ENCODE measurements around the gene ZEB2. TPM values are rescaled to one million over a fixed set of nuclear protein-coding genes. Genes with fewer than 3 reads are reported as not detected.

ZEB2 gene
- total and polyA plus RNA-seq, 5 donors: 40.2 to 147 (median 135) TPM

- Histone ChIP-seq H3K9me3 (ENCODE audit: control insufficient read depth, low read length) (no peaks in the 10 kb centered on the region), H3K27me3 (ENCODE audit: control insufficient read depth, insufficient read depth) (no peaks in the 10 kb centered on the region), H3K4me1 (ENCODE audit: control insufficient read depth, insufficient read depth, low read length) (peaks cover 12% of the 10 kb centered on the region), H3K27ac (ENCODE audit: low read length) (no peak overlapping the region), H3K4me3 (ENCODE audit: low read length) (no peak overlapping the region)
- 56% methylated on average over 3 of the region's 3 CpGs for WGBS
- DNase-seq (no peak), ATAC-seq (no peak)
- intact Hi-C loops (cut with DNase I): no loop called here
Measured at GRCh38 chr2:144470816-144471215, 49.1 kb downstream of the ZEB2 start.

GRCh38 chr2:144470334-144470733 is 49.6 kb downstream of the ZEB2 start:
- Histone ChIP-seq H3K9me3 (ENCODE audit: control insufficient read depth, low read length) (no peaks in the 10 kb centered on the region), H3K27me3 (ENCODE audit: control insufficient read depth, insufficient read depth) (no peaks in the 10 kb centered on the region), H3K4me3 (ENCODE audit: low read length) (no peak overlapping the region), H3K27ac (ENCODE audit: low read length) (no peak overlapping the region), H3K4me1 (ENCODE audit: control insufficient read depth, insufficient read depth, low read length) (peaks cover 14% of the 10 kb centered on the region)
- no peak for DNase-seq
- no peak for ATAC-seq
- intact Hi-C loops (cut with DNase I): no loop called here
- WGBS: 46% methylated on average over 1 of the region's 1 CpG

- no peaks in the 10 kb centered on the region for H3K27me3 ChIP-seq (ENCODE audit: control insufficient read depth, insufficient read depth)
- WGBS: 49% methylated on average over 2 of the region's 2 CpGs
- H3K9me3 ChIP-seq (ENCODE audit: control insufficient read depth, low read length): no peaks in the 10 kb centered on the region
- H3K4me3 ChIP-seq (ENCODE audit: low read length): no peak overlapping the region
- H3K4me1 ChIP-seq (ENCODE audit: control insufficient read depth, insufficient read depth, low read length): peaks cover 16% of the 10 kb centered on the region
- no peak overlapping the region for H3K27ac ChIP-seq (ENCODE audit: low read length)
- intact Hi-C loops (cut with DNase I): loop anchor here in 3 of 4 donors (5.0 to 10.0 kb wide), 2 partner anchors 33 to 45 kb away; no protein-coding TSS in a partner anchor
- DNase-seq (no peak), ATAC-seq (no peak)
Measured at GRCh38 chr2:144469798-144470197, 50.1 kb downstream of the ZEB2 start.

- no peak for DNase-seq
- peak; percentile 11 to 30 for ATAC-seq
- Histone ChIP-seq H3K4me1 (ENCODE audit: control insufficient read depth, insufficient read depth, low read length) (peaks cover 15% of the 10 kb centered on the region), H3K27me3 (ENCODE audit: control insufficient read depth, insufficient read depth) (no peaks in the 10 kb centered on the region), H3K9me3 (ENCODE audit: control insufficient read depth, low read length) (no peaks in the 10 kb centered on the region), H3K4me3 (ENCODE audit: low read length) (no peak overlapping the region), H3K27ac (ENCODE audit: low read length) (peak overlapping the region; percentile 24)
- WGBS: 44% methylated on average over 4 of the region's 4 CpGs
- intact Hi-C loops (cut with DNase I): loop anchor here in 3 of 4 donors (5.0 to 10.0 kb wide), 2 partner anchors 33 to 46 kb away; no protein-coding TSS in a partner anchor
Measured at GRCh38 chr2:144468823-144469595, 50.9 kb downstream of the ZEB2 start.

- intact Hi-C loops (cut with DNase I): loop anchor here in 3 of 4 donors (5.0 to 10.0 kb wide), 2 partner anchors 35 to 47 kb away; no protein-coding TSS in a partner anchor
- ATAC-seq (no peak), DNase-seq (no peak)
- Histone ChIP-seq H3K4me1 (ENCODE audit: control insufficient read depth, insufficient read depth, low read length) (peaks cover 8% of the 10 kb centered on the region), H3K4me3 (ENCODE audit: low read length) (no peak overlapping the region), H3K9me3 (ENCODE audit: control insufficient read depth, low read length) (no peaks in the 10 kb centered on the region), H3K27ac (ENCODE audit: low read length) (peak overlapping the region; percentile 29), H3K27me3 (ENCODE audit: control insufficient read depth, insufficient read depth) (no peaks in the 10 kb centered on the region)
- whole genome bisulfite sequencing: 67% methylated on average over 4 of the region's 4 CpGs
Measured at GRCh38 chr2:144467502-144468137, 52.3 kb downstream of the ZEB2 start.

- WGBS: 73% methylated on average over 10 of the region's 10 CpGs
- no peaks in the 10 kb centered on the region for H3K27me3 ChIP-seq (ENCODE audit: control insufficient read depth, insufficient read depth)
- DNase-seq (no peak), ATAC-seq (no peak)
- peaks cover 8% of the 10 kb centered on the region for H3K4me1 ChIP-seq (ENCODE audit: control insufficient read depth, insufficient read depth, low read length)
- H3K4me3 ChIP-seq (ENCODE audit: low read length): no peak overlapping the region
- H3K9me3 ChIP-seq (ENCODE audit: control insufficient read depth, low read length): no peaks in the 10 kb centered on the region
- intact Hi-C loops (cut with DNase I): loop anchor here in 3 of 4 donors (5.0 to 10.0 kb wide), 2 partner anchors 36 to 48 kb away; no protein-coding TSS in a partner anchor
- H3K27ac ChIP-seq (ENCODE audit: low read length): no peak overlapping the region
Measured at GRCh38 chr2:144466637-144467036, 53.3 kb downstream of the ZEB2 start.

- no peaks in the 10 kb centered on the region for H3K9me3 ChIP-seq (ENCODE audit: control insufficient read depth, low read length)
- WGBS: 72% methylated on average over 9 of the region's 9 CpGs
- H3K27me3 ChIP-seq (ENCODE audit: control insufficient read depth, insufficient read depth): no peaks in the 10 kb centered on the region
- peaks cover 8% of the 10 kb centered on the region for H3K4me1 ChIP-seq (ENCODE audit: control insufficient read depth, insufficient read depth, low read length)
- ATAC-seq (no peak), DNase-seq (no peak)
- H3K4me3 ChIP-seq (ENCODE audit: low read length): no peak overlapping the region
- H3K27ac ChIP-seq (ENCODE audit: low read length): no peak overlapping the region
- intact Hi-C loops (cut with DNase I): loop anchor here in 3 of 4 donors (5.0 to 10.0 kb wide), 2 partner anchors 37 to 49 kb away; no protein-coding TSS in a partner anchor
Measured at GRCh38 chr2:144465749-144466148, 54.2 kb downstream of the ZEB2 start.

GRCh38 chr2:144464730-144465129 is 55.2 kb downstream of the ZEB2 start:
- no peak overlapping the region for H3K4me3 ChIP-seq (ENCODE audit: low read length)
- WGBS: 82% methylated on average over 5 of the region's 5 CpGs
- intact Hi-C loops (cut with DNase I): loop anchor here in 3 of 4 donors (5.0 to 10.0 kb wide), 2 partner anchors 38 to 50 kb away; no protein-coding TSS in a partner anchor
- no peaks in the 10 kb centered on the region for H3K9me3 ChIP-seq (ENCODE audit: control insufficient read depth, low read length)
- H3K27ac ChIP-seq (ENCODE audit: low read length): no peak overlapping the region
- H3K27me3 ChIP-seq (ENCODE audit: control insufficient read depth, insufficient read depth): no peaks in the 10 kb centered on the region
- DNase-seq (no peak), ATAC-seq (no peak)
- H3K4me1 ChIP-seq (ENCODE audit: control insufficient read depth, insufficient read depth, low read length): peaks cover 8% of the 10 kb centered on the region

- Histone ChIP-seq H3K27ac (ENCODE audit: low read length) (no peak overlapping the region), H3K27me3 (ENCODE audit: control insufficient read depth, insufficient read depth) (no peaks in the 10 kb centered on the region), H3K4me3 (ENCODE audit: low read length) (no peak overlapping the region), H3K9me3 (ENCODE audit: control insufficient read depth, low read length) (no peaks in the 10 kb centered on the region), H3K4me1 (ENCODE audit: control insufficient read depth, insufficient read depth, low read length) (peaks cover 8% of the 10 kb centered on the region)
- intact Hi-C loops (cut with DNase I): loop anchor here in 2 of 4 donors (10.0 kb wide), 1 partner anchor 52 kb away; no protein-coding TSS in a partner anchor
- 89% methylated on average over 5 of the region's 5 CpGs for WGBS
- no peak for DNase-seq
- no peak for ATAC-seq
Measured at GRCh38 chr2:144463266-144463665, 56.7 kb downstream of the ZEB2 start.

GRCh38 chr2:144462266-144462665 is 57.7 kb downstream of the ZEB2 start:
- 35% methylated on average over 6 of the region's 6 CpGs for WGBS
- ATAC-seq (peak; percentile 38 to 41), DNase-seq (no peak)
- intact Hi-C loops (cut with DNase I): loop anchor here in 2 of 4 donors (10.0 kb wide), 1 partner anchor 53 kb away; no protein-coding TSS in a partner anchor
- Histone ChIP-seq H3K27ac (ENCODE audit: low read length) (peak overlapping the region; percentile 45), H3K4me3 (ENCODE audit: low read length) (no peak overlapping the region), H3K27me3 (ENCODE audit: control insufficient read depth, insufficient read depth) (no peaks in the 10 kb centered on the region), H3K4me1 (ENCODE audit: control insufficient read depth, insufficient read depth, low read length) (peaks cover 6% of the 10 kb centered on the region), H3K9me3 (ENCODE audit: control insufficient read depth, low read length) (no peaks in the 10 kb centered on the region)

GRCh38 chr2:144461308-144461766 is 58.6 kb downstream of the ZEB2 start:
- WGBS: 25% methylated on average over 9 of the region's 9 CpGs
- DNase-seq (peak; percentile 51 to 77 (median 69)), ATAC-seq (peak; percentile 80 to 88)
- peak overlapping the region; percentile 75 for H3K27ac ChIP-seq (ENCODE audit: low read length)
- intact Hi-C loops (cut with DNase I): loop anchor here in 2 of 4 donors (10.0 kb wide), 1 partner anchor 53 kb away; no protein-coding TSS in a partner anchor
- H3K4me3 ChIP-seq (ENCODE audit: low read length): no peak overlapping the region
- H3K27me3 ChIP-seq (ENCODE audit: control insufficient read depth, insufficient read depth): no peaks in the 10 kb centered on the region
- H3K4me1 ChIP-seq (ENCODE audit: control insufficient read depth, insufficient read depth, low read length): peaks cover 10% of the 10 kb centered on the region
- H3K9me3 ChIP-seq (ENCODE audit: control insufficient read depth, low read length): no peaks in the 10 kb centered on the region

All from right cardiac atrium (tissue), 5 donors.